ENCODE data around the gene DMD.

Gene DMD

GRCh38 chrX:32289356-32289755, 922.0 kb downstream of the DMD start:
- no peak overlapping the region for H3K4me3 ChIP-seq (replicated peaks in 1 of 2; ENCODE audit: low read depth in 2 of 2, low read length in 2 of 2)
- TF ChIP-seq CTCF (IDR thresholded peaks at IDR 0.05; ENCODE audit: low read depth, low read length) = no peak
- no peak for DNase-seq (ENCODE audit: low read depth in 2 of 2)

GRCh38 chrX:32281853-32282252, 929.5 kb downstream of the DMD start:
- no peak for DNase-seq (ENCODE audit: low read depth in 2 of 2)
- no peak for TF ChIP-seq CTCF (IDR thresholded peaks at IDR 0.05; ENCODE audit: low read depth, low read length)
- no peak overlapping the region for H3K4me3 ChIP-seq (replicated peaks in 1 of 2; ENCODE audit: low read depth in 2 of 2, low read length in 2 of 2)

GRCh38 chrX:32280921-32281320, 930.4 kb downstream of the DMD start:
- no peak for TF ChIP-seq CTCF (IDR thresholded peaks at IDR 0.05; ENCODE audit: low read depth, low read length)
- H3K4me3 ChIP-seq (replicated peaks in 1 of 2; ENCODE audit: low read depth in 2 of 2, low read length in 2 of 2) = no peak overlapping the region
- DNase-seq (ENCODE audit: low read depth in 2 of 2) = no peak

GRCh38 chrX:32280489-32280888, 930.9 kb downstream of the DMD start:
- DNase-seq (ENCODE audit: low read depth in 2 of 2) = no peak
- TF ChIP-seq CTCF (IDR thresholded peaks at IDR 0.05; ENCODE audit: low read depth, low read length) = no peak
- H3K4me3 ChIP-seq (replicated peaks in 1 of 2; ENCODE audit: low read depth in 2 of 2, low read length in 2 of 2) = no peak overlapping the region

GRCh38 chrX:32276153-32276552, 935.2 kb downstream of the DMD start:
- DNase-seq (ENCODE audit: low read depth in 2 of 2) = no peak
- no peak for TF ChIP-seq CTCF (IDR thresholded peaks at IDR 0.05; ENCODE audit: low read depth, low read length)
- no peak overlapping the region for H3K4me3 ChIP-seq (replicated peaks in 1 of 2; ENCODE audit: low read depth in 2 of 2, low read length in 2 of 2)

GRCh38 chrX:32269866-32270265, 941.5 kb downstream of the DMD start:
- H3K4me3 ChIP-seq (replicated peaks in 1 of 2; ENCODE audit: low read depth in 2 of 2, low read length in 2 of 2) = no peak overlapping the region
- DNase-seq (ENCODE audit: low read depth in 2 of 2) = no peak
- no peak for TF ChIP-seq CTCF (IDR thresholded peaks at IDR 0.05; ENCODE audit: low read depth, low read length)

GRCh38 chrX:32268207-32268606, 943.1 kb downstream of the DMD start:
- no peak overlapping the region for H3K4me3 ChIP-seq (replicated peaks in 1 of 2; ENCODE audit: low read depth in 2 of 2, low read length in 2 of 2)
- DNase-seq (ENCODE audit: low read depth in 2 of 2) = no peak
- TF ChIP-seq CTCF (IDR thresholded peaks at IDR 0.05; ENCODE audit: low read depth, low read length) = no peak
